Activated naive CD8-positive, alpha-beta T cell treated with anti-CD3 and anti-CD28 coated beads, Interleukin-2, amount 50 U/mL, for 16 hours (primary cell): ENCODE measurements around the gene DDX21.
"Not testable (repeated sequence)": the region's sequence is repeated elsewhere in the genome, so short reads cannot be mapped to it uniquely, and the experiment has no call there.

Source experiments
- DNase-seq: peaks from one replicate; pipeline ENCODE4 v3.0.0-alpha.2; 2020; ENCODE audit warnings: low read depth, low spot score

Gene DDX21

DNA sequence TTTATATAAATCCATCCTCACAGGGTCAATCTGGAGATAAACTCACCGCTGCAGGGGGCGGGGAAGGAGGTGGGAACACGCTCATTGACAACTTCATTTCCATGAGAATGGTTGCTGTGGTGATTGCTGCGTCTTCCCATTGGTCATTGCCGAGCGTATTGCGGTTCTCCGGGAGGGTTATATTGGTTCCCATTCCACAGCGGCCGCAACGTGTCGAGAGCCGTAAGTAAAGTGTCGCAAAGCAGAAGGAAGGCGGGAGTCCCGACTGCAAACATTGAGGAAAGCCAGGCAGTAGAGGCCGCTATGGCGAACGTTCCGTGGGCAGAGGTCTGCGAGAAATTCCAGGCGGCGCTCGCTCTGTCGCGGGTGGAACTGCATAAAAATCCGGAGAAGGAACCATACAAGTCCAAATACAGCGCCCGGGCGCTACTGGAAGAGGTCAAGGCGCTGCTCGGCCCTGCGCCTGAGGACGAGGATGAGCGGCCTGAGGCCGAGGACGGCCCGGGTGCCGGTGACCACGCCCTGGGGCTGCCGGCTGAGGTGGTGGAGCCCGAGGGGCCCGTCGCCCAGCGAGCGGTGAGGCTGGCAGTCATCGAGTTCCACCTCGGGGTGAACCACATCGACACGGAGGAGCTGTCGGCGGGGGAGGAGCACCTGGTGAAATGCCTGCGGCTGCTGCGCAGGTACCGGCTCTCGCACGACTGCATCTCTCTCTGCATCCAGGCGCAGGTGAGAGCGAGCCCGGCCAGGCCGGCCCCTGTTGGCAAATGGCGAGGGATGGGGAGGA, 32.8 kb downstream of the DDX21 start, which contains the start of gene KIFBP:
Gene KIFBP (plus strand): TSS at position 274 of the 787 bp plus-strand sequence. CDS start 30 bp downstream, at position 304.
- DNase-seq: peak; percentile 45

DNA sequence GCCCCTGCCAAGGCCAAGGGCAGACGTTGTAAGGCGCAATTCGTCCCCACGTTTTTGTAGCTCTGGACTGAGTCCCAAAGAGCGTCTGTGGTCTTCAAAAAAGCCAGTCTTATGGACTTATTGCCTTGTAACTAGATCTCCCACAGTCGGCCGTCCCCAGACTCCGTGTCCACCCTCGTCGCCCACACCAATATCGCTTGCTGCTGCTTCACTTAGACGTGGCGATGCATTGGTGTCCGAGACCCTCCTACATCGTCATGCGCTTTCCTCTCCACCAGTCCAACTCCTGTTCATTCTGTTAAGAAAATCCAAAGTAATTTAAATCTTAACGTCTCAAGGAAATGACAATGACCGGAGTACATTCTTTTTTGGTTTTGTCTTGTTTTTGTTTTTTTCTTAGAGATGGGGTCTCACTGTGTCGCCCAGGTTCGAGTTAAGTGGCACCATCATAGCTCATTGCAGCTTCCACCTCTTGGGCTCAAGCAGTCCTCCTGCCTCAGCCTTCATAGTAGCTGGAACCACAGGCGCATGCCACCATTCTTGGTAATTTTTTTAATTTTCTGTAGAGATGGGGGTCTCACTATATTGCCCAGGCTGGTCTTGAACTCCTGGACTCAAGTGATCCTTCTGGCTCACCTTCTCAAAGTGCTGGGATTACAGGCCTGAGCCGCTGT, 33.5 kb downstream of the DDX21 start:
- no peak for DNase-seq

DNA sequence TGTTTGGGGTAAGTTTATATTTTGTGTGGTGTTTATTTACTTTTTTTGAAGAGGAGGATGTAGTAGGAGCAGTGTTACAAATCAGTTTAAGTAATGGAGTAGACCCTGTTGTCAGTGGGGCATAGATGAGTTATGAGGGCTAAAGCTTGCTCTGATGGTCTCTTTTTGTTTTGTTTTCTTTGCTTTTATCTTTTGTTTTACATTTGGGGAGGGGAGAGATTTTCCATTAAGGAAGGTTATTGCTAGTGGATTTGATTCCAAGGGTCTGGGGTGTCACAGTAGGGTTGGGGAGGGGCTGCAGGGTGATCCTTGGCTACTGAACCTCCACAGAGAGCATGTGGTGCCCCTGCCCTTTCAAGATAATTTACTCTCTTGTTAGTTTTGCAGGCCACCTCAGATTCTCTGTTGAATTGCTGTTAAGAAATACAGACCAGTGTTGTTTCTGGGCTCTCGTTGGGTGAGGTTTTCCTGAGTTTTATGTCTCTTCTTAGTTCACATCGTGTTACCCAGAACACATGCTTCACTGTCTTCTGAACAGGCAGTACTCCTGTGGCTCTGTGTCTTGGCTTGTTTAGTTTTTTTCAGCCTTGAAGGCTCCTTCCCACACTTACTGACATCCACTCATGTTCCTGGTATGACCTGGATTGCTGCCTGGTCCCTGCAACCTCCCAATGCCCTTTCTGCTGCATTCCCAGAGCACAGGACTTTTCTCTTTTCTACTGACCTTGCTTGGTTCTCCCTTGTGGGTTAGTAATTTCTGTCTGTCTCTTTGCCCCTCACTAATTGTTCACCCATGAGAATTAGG, 36.9 kb downstream of the DDX21 start:
- no peak for DNase-seq

DNA sequence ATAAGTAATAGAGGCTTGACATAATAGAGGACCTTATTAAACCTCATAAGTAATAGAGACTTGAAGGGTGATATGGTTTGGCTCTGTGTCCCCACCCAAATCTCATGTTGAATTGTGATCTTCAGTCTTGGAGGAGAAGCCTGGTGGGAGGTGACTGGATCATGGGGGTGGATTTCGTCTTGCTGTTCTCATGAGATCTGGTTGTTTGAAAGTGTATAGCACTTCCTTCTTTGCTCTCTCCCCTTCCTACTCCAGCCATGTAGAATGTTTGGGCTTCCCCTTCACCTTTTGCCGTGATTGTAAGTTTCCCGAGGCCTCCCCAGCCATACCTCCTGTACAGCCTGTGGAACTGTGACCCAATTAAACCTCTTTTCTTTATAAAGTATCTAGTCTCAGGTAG, 41.2 kb downstream of the DDX21 start:
- DNase-seq: no peak

DNA sequence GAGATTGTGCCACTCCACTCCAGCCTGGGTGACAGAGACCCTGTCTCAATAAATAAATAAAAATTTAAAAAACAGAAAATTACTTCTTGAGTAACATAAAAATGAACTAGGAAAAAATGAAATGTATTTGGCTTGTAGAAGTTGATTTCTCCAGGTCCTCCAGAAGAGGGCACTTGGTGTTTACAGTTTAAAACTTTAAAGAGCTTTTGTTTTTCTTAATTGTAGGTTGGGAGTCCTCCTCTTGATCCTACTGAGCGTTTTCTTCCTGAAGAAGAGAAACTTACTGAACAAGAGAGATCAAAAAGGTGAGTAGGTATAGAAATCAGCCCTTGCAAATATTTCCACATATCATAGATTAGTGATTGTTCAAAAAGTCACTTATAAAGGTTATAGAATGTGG, 48.9 kb downstream of the DDX21 start:
- DNase-seq: no peak

DNA sequence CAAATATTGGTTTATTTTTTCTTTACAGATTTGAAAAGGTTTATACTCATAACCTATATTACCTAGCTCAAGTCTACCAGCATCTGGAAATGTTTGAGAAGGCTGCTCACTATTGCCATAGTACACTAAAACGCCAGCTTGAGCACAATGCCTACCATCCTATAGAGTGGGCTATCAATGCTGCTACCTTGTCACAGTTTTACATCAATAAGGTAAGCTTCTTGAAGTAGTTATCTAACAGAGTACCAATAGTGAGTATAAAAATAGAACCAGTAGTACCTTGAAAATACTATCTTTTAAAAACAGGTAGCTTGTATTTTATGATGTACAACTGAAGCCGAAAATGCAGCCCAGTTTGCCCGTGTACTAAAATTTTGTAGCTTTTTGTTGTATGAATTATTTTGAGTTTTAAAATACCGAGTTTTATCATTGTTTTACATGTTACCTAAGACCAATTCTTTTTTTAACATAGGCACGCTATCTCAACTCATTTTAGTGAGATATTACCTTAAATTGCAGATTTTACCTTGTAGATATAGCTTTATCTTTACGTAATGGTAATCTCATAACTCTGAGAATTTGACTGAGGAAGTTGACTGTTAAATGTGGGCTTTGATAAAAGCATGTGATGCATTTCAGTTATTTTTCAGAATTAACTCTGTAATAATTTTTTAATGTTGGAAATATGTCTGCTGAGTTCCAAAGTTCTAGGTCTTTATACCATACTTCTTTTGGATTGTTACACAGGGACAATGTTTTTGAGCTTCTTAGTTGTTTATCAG, 49.9 kb downstream of the DDX21 start:
- no peak for DNase-seq

DNA sequence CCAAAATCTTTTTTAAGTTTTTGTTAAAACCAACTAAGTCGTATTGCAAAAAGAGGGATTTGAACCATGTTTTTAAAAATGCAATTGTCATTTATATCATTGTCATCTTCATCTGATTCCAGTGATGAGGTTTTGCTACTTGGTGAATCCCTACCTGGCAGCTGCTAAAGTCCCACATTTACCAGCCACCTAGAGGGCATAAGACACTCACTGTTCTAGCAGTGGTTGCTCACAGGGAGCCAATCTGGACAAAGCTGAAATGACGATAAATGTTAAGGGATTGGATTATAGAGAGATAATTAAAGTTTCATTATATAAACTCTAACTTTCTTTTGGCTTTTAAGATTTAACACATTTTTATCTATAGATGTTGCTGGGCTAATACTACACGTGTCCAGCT, 51.3 kb downstream of the DDX21 start:
- no peak for DNase-seq

DNA sequence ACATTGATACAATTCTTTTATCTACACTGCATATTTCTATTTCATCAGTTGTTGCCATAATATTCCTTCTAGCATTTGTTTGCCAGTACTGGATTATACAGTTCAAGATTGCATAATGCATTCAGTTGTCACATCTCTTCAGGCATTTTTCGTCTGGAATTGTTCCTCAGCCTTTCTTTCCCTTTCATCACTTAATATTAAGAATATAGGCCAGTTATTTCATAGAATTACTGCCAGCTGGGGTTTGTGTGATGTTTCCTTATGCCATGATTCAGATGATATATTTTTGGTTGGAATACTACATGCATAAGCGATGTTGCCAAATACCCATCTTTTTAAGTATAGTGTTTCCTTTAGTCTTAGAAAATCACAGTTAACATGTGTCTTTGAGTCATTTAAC, 53.4 kb downstream of the DDX21 start:
- DNase-seq: no peak

DNA sequence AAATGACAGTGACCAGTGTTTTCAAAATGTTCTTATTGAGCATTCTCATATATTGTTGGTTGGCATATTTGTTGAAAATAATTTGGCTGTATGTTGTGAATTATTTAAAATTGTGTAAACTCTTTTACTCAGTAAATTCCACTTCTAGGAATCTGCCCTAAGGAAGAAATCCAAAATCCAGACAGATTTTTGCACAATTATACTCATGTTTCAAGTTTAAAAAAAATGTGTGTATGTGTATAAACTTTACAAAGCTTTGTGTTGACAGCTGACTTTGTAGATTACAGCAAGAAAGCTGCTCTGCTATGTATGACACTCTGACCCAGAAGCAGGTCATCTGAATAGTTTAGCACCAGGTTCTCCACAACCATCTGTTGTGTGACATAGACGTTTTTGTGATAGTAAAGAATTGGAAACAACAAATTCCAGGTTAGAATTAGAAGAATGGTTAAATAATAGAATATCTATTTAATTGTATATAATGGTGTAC, 54.2 kb downstream of the DDX21 start:
- no peak for DNase-seq

DNA sequence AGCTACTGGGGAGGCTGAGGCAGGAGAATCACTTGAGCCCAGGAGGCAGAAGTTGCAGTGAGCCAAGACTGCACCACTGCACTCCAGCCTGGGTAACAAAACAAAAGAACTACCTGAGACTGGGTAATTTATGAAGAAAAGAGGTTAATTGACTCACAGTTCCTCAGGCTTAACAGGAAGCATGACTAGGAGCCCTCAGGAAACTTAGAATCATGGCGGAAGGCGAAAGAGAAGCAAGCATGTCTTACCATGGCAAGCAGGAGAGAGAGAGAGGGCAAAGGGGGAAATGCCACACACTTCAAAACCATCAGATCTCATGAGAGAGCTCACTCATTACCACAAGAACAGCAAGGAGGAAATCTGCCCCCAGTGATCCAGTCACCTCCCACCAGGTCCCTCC, 56.8 kb downstream of the DDX21 start:
- not testable (repeated sequence) for DNase-seq

DNA sequence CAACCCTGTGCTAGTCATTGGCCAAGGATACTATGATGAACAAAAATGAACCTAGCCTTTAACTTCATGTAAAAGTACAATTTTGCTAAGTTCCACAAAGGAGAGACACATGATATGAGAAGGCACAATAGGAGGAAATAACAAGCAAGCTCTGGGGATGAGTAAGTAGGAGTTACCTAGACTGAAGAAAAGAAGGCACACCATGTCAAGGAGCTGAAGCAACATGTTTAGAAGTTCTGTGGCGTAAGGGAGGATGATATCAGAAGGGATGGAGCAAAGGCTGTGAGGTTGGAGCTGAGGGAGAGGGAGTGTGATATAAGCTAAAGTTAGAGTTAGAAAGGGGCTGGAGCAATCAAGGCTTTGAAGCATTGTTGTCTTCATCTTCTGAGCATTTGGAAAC, 58.2 kb downstream of the DDX21 start:
- DNase-seq: no peak

DNA sequence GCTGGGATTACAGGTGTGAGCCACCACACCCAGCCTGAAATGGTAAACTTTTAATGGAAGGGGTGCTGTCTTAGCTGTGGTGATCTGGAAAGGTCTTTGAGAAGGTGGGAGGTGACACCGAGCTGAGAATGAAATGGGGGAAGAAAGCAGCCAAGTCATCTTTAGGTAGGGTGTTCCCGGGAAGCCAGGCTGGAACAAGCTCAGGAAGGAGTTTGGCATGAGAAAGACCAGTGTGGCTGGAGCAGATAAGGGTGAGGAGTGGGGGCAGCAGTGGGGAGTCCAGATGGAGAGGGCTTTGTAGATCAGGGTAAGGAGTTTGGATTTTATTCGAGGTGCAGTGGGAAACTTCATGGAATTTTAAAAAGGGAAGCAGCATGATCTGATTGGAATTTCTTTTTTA, 62.6 kb downstream of the DDX21 start:
- no peak for DNase-seq

DNA sequence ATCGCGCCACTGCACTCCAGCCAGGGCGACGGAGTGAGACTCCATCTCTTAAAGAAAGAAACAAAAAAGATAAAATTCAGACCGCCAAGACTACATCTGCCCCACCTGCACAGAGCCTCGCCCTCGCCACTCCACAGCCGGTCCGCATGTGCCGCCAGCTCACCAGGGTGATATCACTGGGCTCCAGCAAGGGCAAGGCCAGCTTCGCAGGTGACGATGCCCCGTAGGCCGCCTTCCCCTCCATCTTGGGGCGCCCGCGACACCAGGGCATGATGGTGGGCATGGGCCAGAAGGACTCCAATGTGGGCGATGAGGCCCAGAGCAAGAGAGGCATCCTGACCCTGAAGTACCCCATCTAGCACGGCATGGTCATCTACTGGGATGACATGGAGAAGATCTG, 66.6 kb downstream of the DDX21 start:
- no peak for DNase-seq

DNA sequence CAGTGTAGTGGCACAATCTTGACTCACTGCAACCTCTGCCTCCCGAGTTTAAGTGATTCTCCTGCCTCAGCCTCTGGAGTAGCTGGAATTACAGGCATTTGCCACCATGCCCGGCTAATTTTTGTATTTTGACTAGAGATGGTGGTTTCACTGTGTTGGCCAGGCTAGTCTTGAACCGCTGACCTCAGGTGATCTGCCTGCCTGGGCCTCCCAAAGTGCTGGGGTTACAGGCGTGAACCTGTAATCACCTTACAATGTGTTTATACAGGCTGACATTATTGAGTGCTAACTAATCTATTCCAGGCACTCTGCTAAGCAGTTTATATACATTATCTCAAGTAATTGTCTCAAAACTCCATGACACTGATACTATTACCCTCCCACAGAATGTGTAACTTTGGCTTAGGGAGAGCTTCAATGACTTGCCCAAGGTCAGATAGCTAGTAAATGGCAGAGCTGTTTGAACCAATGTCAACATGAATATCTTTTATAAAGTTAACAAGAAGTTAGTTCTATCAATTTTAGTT, 69.5 kb downstream of the DDX21 start:
- DNase-seq: no peak

DNA sequence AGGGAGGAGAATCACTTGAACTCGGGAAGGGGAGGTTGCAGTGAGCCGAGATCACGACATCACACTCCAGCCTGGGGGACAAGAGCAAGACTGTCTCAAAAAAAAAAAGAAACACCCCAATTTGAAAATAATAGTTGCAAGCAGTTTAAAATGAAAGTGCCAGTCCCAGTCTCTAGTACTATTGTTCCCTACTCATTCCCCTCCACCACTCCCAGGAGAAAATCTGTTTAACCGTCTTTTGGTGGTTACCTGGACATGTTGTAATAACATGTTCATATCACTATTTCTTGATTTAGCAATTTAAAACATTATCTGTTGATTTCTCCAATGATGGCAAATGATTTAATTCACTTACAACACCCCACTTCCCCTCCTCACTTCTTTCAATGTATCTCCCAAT, 77.3 kb downstream of the DDX21 start:
- no peak for DNase-seq
